Peyer's patch (tissue), 4 donors: ENCODE measurements around the gene MS4A4E.

Source experiments
- CTCF ChIP-seq, 6 experiments: fragments of 450-650 bp in 4 of 6; fragments of 200-600 bp in 2 of 6; sonication (generic) in 1 of 6; IDR thresholded peaks; one replicate each; pipeline ENCODE4 v1.5.1; 2017 to 2019; ENCODE audit warnings: antibody characterized with exemption in 6 of 6, mild to moderate bottlenecking in 3 of 6, moderate library complexity in 1 of 6
- POLR2A ChIP-seq, 2 donors: fragments of 450-650 bp; IDR thresholded peaks; one replicate each; pipeline ENCODE4 v1.5.1; 2017; ENCODE audit warnings: antibody characterized with exemption in 2 of 2, mild to moderate bottlenecking in 2 of 2, moderate library complexity in 2 of 2

GRCh38 chr11:60165538-60165937 lies 77.4 kb downstream of the MS4A4E start:
- TF ChIP-seq CTCF (IDR thresholded peaks at IDR 0.05) (no peak), POLR2A (IDR thresholded peaks at IDR 0.05) (no peak)
